ENCODE data around the gene LAMTOR2.

DNA sequence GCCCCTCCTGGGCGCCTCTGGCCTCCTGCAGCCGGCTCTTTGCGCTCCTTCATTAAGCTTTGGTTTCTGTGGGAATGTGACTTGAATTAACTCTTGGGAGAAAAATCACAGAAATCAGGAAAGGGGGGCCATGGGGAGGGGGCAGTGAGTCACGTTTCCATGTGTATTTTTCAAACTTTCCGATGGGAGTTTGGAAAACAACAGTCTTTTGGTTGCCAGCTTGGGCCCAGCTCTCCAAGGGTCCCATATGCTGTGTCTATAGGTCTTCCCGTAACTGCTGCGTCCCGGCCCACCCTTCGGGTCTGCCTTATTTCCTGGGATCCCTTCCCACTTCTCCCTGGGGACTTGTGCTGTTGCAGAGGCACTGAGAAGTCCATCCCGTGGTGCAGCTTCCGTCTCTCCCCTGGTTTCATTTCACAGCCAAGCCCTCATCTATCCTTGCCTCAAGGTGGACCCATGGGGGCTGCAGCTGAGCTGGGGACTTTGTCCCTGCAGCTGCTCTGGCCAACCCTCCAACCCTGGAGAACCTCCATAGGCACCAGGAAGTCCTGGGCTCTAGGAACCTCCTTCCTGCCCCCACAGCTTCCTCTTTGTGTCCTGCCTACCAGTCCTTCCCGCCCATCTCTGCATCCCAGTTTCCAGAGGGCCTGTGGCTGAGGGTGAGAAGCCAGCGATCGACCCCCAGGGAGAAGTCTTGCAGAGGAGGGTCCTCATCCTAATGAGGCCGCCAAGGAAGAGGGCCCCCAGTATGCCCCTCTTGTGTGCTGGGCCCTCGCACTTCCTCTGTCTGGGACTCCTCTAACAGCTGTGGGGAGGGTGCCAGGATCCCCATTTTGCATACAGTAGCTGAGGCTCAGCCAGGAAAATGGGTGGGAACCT, 48.3 kb downstream of the LAMTOR2 start:
- TF ChIP-seq, protein P1, sequence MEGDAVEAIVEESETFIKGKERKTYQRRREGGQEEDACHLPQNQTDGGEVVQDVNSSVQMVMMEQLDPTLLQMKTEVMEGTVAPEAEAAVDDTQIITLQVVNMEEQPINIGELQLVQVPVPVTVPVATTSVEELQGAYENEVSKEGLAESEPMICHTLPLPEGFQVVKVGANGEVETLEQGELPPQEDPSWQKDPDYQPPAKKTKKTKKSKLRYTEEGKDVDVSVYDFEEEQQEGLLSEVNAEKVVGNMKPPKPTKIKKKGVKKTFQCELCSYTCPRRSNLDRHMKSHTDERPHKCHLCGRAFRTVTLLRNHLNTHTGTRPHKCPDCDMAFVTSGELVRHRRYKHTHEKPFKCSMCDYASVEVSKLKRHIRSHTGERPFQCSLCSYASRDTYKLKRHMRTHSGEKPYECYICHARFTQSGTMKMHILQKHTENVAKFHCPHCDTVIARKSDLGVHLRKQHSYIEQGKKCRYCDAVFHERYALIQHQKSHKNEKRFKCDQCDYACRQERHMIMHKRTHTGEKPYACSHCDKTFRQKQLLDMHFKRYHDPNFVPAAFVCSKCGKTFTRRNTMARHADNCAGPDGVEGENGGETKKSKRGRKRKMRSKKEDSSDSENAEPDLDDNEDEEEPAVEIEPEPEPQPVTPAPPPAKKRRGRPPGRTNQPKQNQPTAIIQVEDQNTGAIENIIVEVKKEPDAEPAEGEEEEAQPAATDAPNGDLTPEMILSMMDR (IDR thresholded peaks at IDR 0.05): peak in 1 of 5 experiments; percentile 12
- TF ChIP-seq POLR2A (IDR thresholded peaks at IDR 0.05) (no peak), EP300 (IDR thresholded peaks at IDR 0.05) (no peak)

All from tibial nerve (tissue), 4 donors.